Measurements from ENCODE around the gene HSPBAP1. TPM values are rescaled to one million over a fixed set of nuclear protein-coding genes. Genes with fewer than 3 reads are reported as not detected.

HSPBAP1 gene
- total RNA-seq, 6 donors from 2014 or later = 6.8 to 36.4 (median 13.9) TPM

DNA sequence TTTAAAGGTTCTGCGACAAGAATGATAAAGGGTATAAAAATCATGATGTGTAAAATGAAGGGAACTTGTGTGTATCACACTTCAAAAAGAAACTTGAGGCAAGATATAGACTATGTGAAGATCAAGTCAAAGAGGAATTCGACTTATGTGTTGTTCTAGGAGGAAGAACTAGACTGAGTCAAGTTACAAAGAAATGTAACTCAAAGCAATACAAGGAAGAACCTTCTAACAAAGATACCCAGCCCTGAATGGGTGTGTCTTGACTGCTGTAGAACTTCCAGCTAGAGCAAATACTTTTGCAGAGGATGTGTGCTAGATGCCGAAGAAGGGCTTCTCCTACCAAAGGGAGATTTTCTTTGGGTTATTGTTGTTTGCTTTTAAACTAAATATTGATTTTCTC is 3.7 kb upstream of the HSPBAP1 start:
- H3K4me3 ChIP-seq = no peak overlapping the region
- no peak for ATAC-seq (ENCODE audit: low FRiP score in 2 of 2)
- 69 to 74% methylated on average over 3 of the region's 3 CpGs for WGBS, 2 donors
- TF ChIP-seq POLR2A (IDR thresholded peaks at IDR 0.05) (peak in 1 of 4 donors; percentile 23), POLR2AphosphoS5 (IDR thresholded peaks at IDR 0.05) (no peak), CTCF (IDR thresholded peaks at IDR 0.05) (no peak), EP300 (IDR thresholded peaks at IDR 0.05) (no peak)
- H3K36me3 ChIP-seq = no peaks in the 10 kb centered on the region
- H3K27me3 ChIP-seq = no peaks in the 10 kb centered on the region
- peaks cover 13 to 24% (median 21%) of the 10 kb centered on the region in 4 donors for H3K4me1 ChIP-seq
- DNase-seq = no peak
- no peaks in the 10 kb centered on the region for H3K9me3 ChIP-seq
- H3K27ac ChIP-seq = no peak overlapping the region

- TF ChIP-seq EP300 (IDR thresholded peaks at IDR 0.05) = no peak
- no peak for TF ChIP-seq POLR2AphosphoS5 (IDR thresholded peaks at IDR 0.05)
- TF ChIP-seq CTCF (IDR thresholded peaks at IDR 0.05) = no peak
- TF ChIP-seq POLR2A (IDR thresholded peaks at IDR 0.05) = no peak
- H3K27ac ChIP-seq = peak overlapping the region; percentile 88 to 99 (median 92)
- ATAC-seq (ENCODE audit: low FRiP score in 2 of 2) = no peak
- no peaks in the 10 kb centered on the region for H3K9me3 ChIP-seq
- H3K4me1 ChIP-seq = peaks cover 13 to 25% (median 21%) of the 10 kb centered on the region in 4 donors
- H3K4me3 ChIP-seq = peak overlapping the region; percentile 31 to 79 (median 64)
- no peaks in the 10 kb centered on the region for H3K27me3 ChIP-seq
- 21 to 27% methylated on average over 11 of the region's 11 CpGs for WGBS, 2 donors
- no peaks in the 10 kb centered on the region for H3K36me3 ChIP-seq
- DNase-seq = no peak
Observed at GRCh38 chr3:122795674-122796195, 2.1 kb upstream of the HSPBAP1 start.

- peak; percentile 86 to 95 for DNase-seq
- TF ChIP-seq POLR2AphosphoS5 (IDR thresholded peaks at IDR 0.05) = peak; percentile 66 to 87
- no peak for TF ChIP-seq EP300 (IDR thresholded peaks at IDR 0.05)
- peak; percentile 16 to 97 (median 85) for TF ChIP-seq POLR2A (IDR thresholded peaks at IDR 0.05)
- peak in 3 of 6 experiments; percentile 14 to 30 (median 15) for TF ChIP-seq CTCF (IDR thresholded peaks at IDR 0.05)
- peak; percentile 90 to 95 for ATAC-seq (ENCODE audit: low FRiP score in 2 of 2)
- peak within 1 kb of the TSS; percentile 88 to 99 (median 92) for H3K27ac ChIP-seq
- H3K9me3 ChIP-seq = no peaks in the 10 kb centered on the region
- H3K36me3 ChIP-seq = no peaks in the 10 kb centered on the region
- H3K4me1 ChIP-seq = peaks cover 13 to 25% (median 21%) of the 10 kb centered on the region in 4 donors
- no peaks in the 10 kb centered on the region for H3K27me3 ChIP-seq
- peak within 1 kb of the TSS; percentile 31 to 79 (median 64) for H3K4me3 ChIP-seq
- 1% methylated on average over 18 to 52 of the region's 84 CpGs for WGBS, 2 donors
Observed at GRCh38 chr3:122794779-122795673, 1.4 kb upstream of the HSPBAP1 start, which contains the start of gene SLC49A4. TSS of gene SLC49A4 (plus strand) at chr3:122795069. CDS start at chr3:122795193, 124 bp downstream.

DNA sequence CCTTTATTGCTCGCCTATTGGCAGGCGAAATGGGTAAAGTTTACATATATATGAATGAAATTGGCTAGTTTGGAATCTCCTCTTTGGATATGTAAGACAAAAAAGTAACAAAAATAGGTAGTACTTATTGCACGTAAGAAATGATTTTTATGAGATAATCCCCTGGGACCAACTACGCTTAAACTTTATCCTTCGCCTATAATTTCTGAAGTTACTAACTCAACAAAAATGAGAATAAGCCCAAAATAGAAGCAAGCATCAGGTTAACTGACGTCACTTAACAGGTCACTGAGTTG is 800 bp upstream of the HSPBAP1 start:
- ATAC-seq (ENCODE audit: low FRiP score in 2 of 2) = no peak
- TF ChIP-seq EP300 (IDR thresholded peaks at IDR 0.05) (no peak), CTCF (IDR thresholded peaks at IDR 0.05) (no peak), POLR2A (IDR thresholded peaks at IDR 0.05) (no peak), POLR2AphosphoS5 (IDR thresholded peaks at IDR 0.05) (no peak)

More for the DNA sequence above, 800 bp upstream of the HSPBAP1 start:
- no peak for DNase-seq
- Histone ChIP-seq H3K27me3 (no peaks in the 10 kb centered on the region), H3K4me1 (peaks cover 13 to 25% (median 21%) of the 10 kb centered on the region in 4 donors), H3K27ac (peak overlapping the region; percentile 88 to 99 (median 92)), H3K9me3 (no peaks in the 10 kb centered on the region), H3K4me3 (peak overlapping the region; percentile 31 to 79 (median 64)), H3K36me3 (no peaks in the 10 kb centered on the region)
- WGBS, 2 donors = 1% methylated on average over 6 of the region's 6 CpGs

Measured in upper lobe of left lung (tissue), 6 donors.